HG02678 (cell line): Measurements from ENCODE around the gene FOXP2.
"Not testable (repeated sequence)": the region's sequence is repeated elsewhere in the genome, so short reads cannot be mapped to it uniquely, and the experiment has no call there.

Experiments
- ATAC-seq: cut with Tn5 transposase; IDR thresholded peaks from one replicate; pipeline ENCODE4 v1.9.1; 2021; ENCODE audit warnings: mild to moderate bottlenecking, moderate library complexity; ENCODE audit not compliant: unreplicated experiment

Gene FOXP2

DNA sequence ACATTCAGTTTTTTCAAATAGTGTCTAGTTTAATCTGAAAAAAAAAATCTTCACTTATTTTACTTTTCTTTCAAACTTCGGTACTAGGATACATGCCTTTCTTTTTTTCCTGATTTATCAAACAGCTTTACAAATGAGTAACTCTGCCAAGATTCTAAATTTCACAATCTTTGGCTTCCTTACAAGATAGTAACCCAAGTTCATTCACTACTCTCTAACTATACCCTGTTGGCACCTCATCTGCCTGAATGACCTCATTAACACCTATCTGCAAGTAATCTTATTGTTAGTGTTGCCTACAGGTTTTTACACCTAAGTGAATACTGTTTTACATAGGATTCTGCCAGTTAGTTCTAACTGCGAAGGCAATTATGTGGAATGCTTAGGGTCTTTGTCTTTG lies 159.8 kb downstream of the FOXP2 start:
- ATAC-seq = no peak

- no peak for ATAC-seq
Observed at GRCh38 chr7:114575098-114575497, 160.5 kb downstream of the FOXP2 start.

GRCh38 chr7:114580963-114581362 lies 166.3 kb downstream of the FOXP2 start:
- not testable (repeated sequence) for ATAC-seq

DNA sequence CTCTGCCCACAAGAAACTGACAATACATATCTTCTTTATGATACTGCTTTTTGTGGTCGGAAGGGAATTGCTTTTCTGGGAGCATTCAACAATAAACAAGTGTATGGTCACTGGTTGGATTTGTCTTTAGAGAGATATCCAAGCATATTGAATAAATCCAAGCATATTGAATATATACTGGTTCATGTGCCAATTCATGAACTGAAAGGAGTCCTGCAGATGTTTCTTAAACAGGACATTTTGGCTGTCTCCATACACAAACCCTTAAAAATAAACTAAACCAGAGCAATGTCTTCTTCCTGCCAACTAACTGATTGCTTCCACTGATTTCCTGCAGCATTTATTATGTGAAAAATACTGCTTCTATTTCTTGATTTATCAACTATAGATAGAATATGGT lies 173.9 kb downstream of the FOXP2 start:
- no peak for ATAC-seq

DNA sequence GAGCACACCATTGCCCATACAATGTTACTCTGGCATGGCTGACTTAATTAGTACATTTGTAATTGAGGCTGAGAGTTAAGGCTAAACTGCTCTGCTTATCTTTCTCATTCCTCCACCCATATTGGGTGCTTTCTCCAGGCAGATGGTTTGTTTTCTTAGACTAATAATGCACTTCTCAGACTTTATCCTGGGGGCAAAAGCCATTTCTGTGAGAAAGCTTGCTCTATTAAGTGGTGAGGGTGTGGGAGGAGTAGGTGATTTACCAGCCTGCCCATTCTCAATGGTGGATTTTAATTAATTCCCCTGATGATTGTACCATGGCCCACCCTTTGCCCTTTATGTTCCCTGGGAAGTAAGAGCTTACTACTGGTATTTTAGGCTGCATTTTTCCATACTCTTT lies 174.8 kb downstream of the FOXP2 start:
- ATAC-seq = no peak

DNA sequence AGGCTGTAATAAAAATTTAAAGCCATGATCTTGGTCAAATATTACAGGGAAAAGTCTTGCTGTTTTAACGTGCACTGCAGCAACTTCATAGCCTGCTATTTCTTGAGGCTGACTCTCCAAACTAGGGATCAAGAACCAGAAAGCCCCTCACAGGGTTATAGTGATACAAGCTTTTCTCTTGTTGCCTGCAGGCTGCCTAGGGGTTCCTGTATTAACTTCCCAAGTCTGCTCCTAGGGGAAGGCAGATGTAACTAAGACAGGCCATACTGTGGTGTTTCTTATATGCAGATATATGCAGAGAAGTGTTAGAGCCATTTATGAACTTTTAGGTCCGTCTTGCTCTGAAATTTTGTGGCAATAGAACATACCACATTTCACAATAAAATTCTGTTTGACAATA lies 175.7 kb downstream of the FOXP2 start:
- ATAC-seq = no peak

DNA sequence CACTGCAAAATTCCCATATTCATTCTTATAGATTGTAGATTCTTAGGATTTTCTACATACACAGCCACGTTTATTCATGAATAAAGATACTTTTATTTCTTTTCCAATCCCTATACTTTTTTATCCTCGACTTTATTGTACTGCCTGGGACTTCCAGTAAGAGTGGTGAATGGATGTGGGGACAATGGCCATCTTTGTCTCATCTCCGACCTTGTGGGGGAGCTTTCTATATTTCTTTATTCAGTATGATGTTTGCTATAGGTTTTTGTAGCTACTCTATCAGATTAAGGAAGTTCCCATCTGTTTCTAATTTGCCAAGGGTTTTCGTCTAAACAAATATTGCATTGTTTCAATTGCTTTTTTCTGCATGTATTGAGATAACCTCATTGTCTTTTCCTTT lies 184.3 kb downstream of the FOXP2 start:
- ATAC-seq = no peak

GRCh38 chr7:114606100-114606499 lies 191.5 kb downstream of the FOXP2 start:
- no peak for ATAC-seq

- ATAC-seq = not testable (repeated sequence)
Observed at GRCh38 chr7:114608822-114609221, 194.2 kb downstream of the FOXP2 start.

DNA sequence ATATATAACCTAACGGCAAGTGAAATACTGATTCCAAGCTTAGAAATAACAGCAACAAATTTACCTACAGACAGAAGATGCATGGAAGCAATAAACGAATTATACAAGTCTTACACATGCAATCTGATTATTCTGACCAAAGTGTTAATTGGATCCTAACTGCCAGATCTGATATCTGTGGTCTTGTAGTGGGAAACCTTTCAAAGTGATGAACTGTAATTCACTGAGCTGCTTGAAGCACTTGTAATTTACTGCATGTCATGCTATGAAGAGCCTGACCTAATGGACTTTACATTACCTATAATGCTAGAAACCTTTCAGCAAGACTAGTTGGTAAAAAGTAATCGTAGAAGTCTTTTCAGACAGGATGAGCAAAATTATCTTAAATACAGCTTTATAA lies 205.6 kb downstream of the FOXP2 start:
- no peak for ATAC-seq

DNA sequence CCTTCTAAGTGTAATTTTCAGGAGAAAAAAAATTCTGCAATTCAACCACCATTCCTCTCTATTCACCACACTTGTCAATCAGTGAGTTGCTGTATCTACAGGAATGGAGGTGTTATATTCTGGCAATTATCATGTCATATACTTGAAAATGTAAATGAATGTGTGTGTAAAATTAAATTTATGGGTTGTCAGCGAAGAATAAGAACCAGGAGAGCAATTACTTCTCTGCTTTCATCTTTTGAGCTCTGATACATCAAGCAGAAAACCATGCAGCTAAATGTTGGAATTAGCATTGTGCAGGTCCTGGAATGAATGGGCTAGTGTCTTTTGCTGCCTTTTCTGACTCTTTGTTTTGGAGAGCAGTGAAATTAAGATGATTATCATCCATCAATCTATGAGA lies 207.6 kb downstream of the FOXP2 start:
- ATAC-seq = no peak

- ATAC-seq = no peak
Observed at GRCh38 chr7:114623146-114623545, 208.5 kb downstream of the FOXP2 start.

DNA sequence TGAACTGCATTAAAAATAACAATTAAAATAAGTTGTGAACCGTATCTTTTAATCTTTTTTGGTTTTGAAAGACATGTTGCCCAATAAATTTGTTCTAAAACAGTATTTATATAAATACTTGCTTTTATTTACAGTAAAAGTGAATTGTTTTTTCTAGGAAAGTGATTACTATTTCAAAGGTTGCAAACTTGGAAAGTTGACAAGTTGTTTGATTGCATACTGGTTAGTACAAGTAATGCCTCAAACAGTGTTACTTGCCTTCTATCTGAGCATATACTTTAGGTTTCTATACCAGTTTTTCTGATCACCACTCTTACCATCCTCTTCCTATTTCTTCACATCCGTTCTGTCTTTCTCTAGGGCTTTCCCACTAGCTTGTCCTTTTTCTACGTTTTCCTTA lies 212.6 kb downstream of the FOXP2 start:
- ATAC-seq = no peak

GRCh38 chr7:114628362-114628761 lies 213.7 kb downstream of the FOXP2 start:
- no peak for ATAC-seq

DNA sequence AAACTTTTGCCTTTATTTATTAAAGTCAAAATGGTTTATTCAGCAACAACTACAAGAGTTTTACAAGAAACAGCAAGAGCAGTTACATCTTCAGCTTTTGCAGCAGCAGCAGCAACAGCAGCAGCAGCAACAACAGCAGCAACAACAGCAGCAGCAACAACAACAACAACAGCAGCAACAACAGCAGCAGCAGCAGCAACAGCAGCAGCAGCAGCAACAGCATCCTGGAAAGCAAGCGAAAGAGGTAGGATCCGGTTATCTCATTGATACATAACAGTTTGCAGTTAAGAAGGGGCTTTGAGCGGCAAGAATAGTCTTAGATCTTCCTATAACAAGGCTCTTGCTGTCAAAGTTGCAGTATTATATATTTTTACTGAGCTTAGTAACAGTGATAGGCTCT lies 215.1 kb downstream of the FOXP2 start:
- no peak for ATAC-seq

- ATAC-seq = no peak
Observed at GRCh38 chr7:114630201-114630990, 215.8 kb downstream of the FOXP2 start.

GRCh38 chr7:114631249-114631822 lies 216.7 kb downstream of the FOXP2 start:
- no peak for ATAC-seq

- no peak for ATAC-seq
Observed at GRCh38 chr7:114639451-114639850, 224.8 kb downstream of the FOXP2 start.

DNA sequence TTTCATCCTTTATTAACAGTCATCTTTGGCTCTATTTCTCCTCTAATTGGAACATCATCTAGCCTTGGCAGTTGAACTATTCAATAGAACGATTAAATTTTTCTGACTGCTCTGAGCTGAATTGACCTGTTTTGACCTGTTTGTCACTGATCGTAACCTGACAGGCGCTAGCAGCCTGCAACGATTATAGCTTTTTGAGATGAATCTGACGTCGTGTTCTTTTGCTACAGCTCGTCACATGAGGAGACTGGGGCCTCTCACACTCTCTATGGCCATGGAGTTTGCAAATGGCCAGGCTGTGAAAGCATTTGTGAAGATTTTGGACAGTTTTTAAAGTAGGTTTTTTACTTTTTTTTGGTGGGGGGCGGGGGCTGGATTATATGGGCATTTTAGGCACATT lies 229.8 kb downstream of the FOXP2 start:
- ATAC-seq = no peak

- ATAC-seq = no peak
Observed at GRCh38 chr7:114645451-114645850, 230.8 kb downstream of the FOXP2 start.

GRCh38 chr7:114647518-114647917 lies 232.9 kb downstream of the FOXP2 start:
- no peak for ATAC-seq

DNA sequence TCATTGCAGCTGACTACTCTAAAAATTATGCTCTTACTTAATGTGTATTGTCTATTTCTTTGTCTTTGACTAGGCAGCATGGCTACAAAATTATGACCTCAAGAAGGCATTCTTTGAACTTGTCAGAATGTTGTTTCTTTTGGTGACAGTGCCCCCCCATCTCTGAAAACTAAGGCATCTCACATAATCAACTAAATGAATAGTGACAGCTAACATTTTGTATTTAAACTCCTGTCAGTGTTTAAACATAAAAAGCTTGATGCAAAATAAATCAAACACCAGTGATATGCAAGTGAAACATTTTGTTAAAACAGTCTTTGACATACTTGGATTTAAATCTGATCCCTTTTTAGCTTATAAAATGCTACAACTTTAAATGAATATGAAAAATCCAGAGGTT lies 233.5 kb downstream of the FOXP2 start:
- no peak for ATAC-seq

GRCh38 chr7:114648680-114649079 lies 234.1 kb downstream of the FOXP2 start:
- no peak for ATAC-seq
